HEK293 (cell line): Measurements from ENCODE around the gene FOXE3.
A peak's percentile ranks its signal among the peaks of the same experiment; 100 is the strongest.

ENCODE experiments used
- CTCF ChIP-seq: fragments of 450-650 bp; formaldehyde crosslinking; IDR thresholded peaks from 2 replicates; pipeline ENCODE4 v1.5.1; 2016; ENCODE audit warnings: missing biosample characterization, missing genetic modification characterization
- GFI1B ChIP-seq: fragments of 450-650 bp; formaldehyde crosslinking; IDR thresholded peaks from 2 replicates; pipeline ENCODE4 v1.5.1; 2016; ENCODE audit warnings: missing biosample characterization, missing genetic modification characterization
- IKZF3 ChIP-seq: fragments of 450-650 bp; IDR thresholded peaks from 2 replicates; pipeline ENCODE4 v1.5.0; 2018; ENCODE audit warnings: missing biosample characterization, mild to moderate bottlenecking, missing genetic modification characterization, moderate library complexity
- SP2 ChIP-seq: fragments of 450-650 bp; formaldehyde crosslinking; IDR thresholded peaks from 2 replicates; pipeline ENCODE4 v1.5.1; 2016; ENCODE audit warnings: missing biosample characterization, missing genetic modification characterization
- TRIM28 ChIP-seq: IDR thresholded peaks from 2 replicates; pipeline ENCODE4 v1.6.1; 2011; ENCODE audit warnings: low read length, control low read depth, borderline replicate concordance
- ZBTB44 ChIP-seq: fragments of 450-650 bp; IDR thresholded peaks from 2 replicates; pipeline ENCODE4 v1.5.1; 2018; ENCODE audit warnings: missing biosample characterization, mild to moderate bottlenecking, missing genetic modification characterization
- ZBTB49 ChIP-seq: fragments of 450-650 bp; formaldehyde crosslinking; IDR thresholded peaks from 2 replicates; pipeline ENCODE4 v1.5.1; 2016; ENCODE audit warnings: missing biosample characterization, missing genetic modification characterization, low read depth
- ZBTB8A ChIP-seq: fragments of 450-650 bp; formaldehyde crosslinking; IDR thresholded peaks from 2 replicates; pipeline ENCODE4 v1.5.1; 2016; ENCODE audit warnings: missing biosample characterization, missing genetic modification characterization
- ZFP41 ChIP-seq: fragments of 450-650 bp; formaldehyde crosslinking; IDR thresholded peaks from 2 replicates; pipeline ENCODE4 v1.5.1; 2016; ENCODE audit warnings: missing biosample characterization, missing genetic modification characterization, borderline replicate concordance
- ZNF114 ChIP-seq: fragments of 450-650 bp; formaldehyde crosslinking; IDR thresholded peaks from 2 replicates; pipeline ENCODE4 v1.5.0; 2017; ENCODE audit warnings: missing biosample characterization, missing genetic modification characterization
- ZNF140 ChIP-seq: fragments of 450-650 bp; formaldehyde crosslinking; IDR thresholded peaks from 2 replicates; pipeline ENCODE4 v1.5.1; 2016; ENCODE audit warnings: missing biosample characterization, missing genetic modification characterization
- ZNF157 ChIP-seq: fragments of 450-650 bp; formaldehyde crosslinking; IDR thresholded peaks from 2 replicates; pipeline ENCODE4 v1.5.1; 2016; ENCODE audit warnings: missing biosample characterization, missing genetic modification characterization
- ZNF214 ChIP-seq: fragments of 450-650 bp; formaldehyde crosslinking; IDR thresholded peaks from 2 replicates; pipeline ENCODE4 v1.5.1; 2017; ENCODE audit warnings: missing biosample characterization, mild to moderate bottlenecking, missing genetic modification characterization, borderline replicate concordance
- ZNF510 ChIP-seq: fragments of 450-650 bp; formaldehyde crosslinking; IDR thresholded peaks from 2 replicates; pipeline ENCODE4 v1.5.1; 2018; ENCODE audit warnings: mild to moderate bottlenecking, missing genetic modification characterization, missing biosample characterization; ENCODE audit not compliant: insufficient replicate concordance
- ZNF600 ChIP-seq: fragments of 450-650 bp; formaldehyde crosslinking; IDR thresholded peaks from 2 replicates; pipeline ENCODE4 v1.5.1; 2016; ENCODE audit warnings: missing biosample characterization, missing genetic modification characterization
- ZNF621 ChIP-seq: fragments of 450-650 bp; formaldehyde crosslinking; IDR thresholded peaks from 2 replicates; pipeline ENCODE4 v1.5.1; 2017; ENCODE audit warnings: missing biosample characterization, missing genetic modification characterization
- ZNF629 ChIP-seq: fragments of 450-650 bp; formaldehyde crosslinking; IDR thresholded peaks from 2 replicates; pipeline ENCODE4 v1.5.1; 2017; ENCODE audit warnings: missing biosample characterization, missing genetic modification characterization
- ZNF660 ChIP-seq: fragments of 450-650 bp; IDR thresholded peaks from 2 replicates; pipeline ENCODE4 v1.5.1; 2018; ENCODE audit warnings: missing biosample characterization, mild to moderate bottlenecking, missing genetic modification characterization
- ZNF692 ChIP-seq: fragments of 450-650 bp; formaldehyde crosslinking; IDR thresholded peaks from 2 replicates; pipeline ENCODE4 v1.5.1; 2016; ENCODE audit warnings: missing biosample characterization, missing genetic modification characterization
- ZSCAN23 ChIP-seq: fragments of 450-650 bp; formaldehyde crosslinking; IDR thresholded peaks from 2 replicates; pipeline ENCODE4 v1.5.1; 2016; ENCODE audit warnings: missing biosample characterization, missing genetic modification characterization
- TF ChIP-seq, protein P1 (sequence below): fragments of 450-650 bp; formaldehyde crosslinking; IDR thresholded peaks from 2 replicates; pipeline ENCODE4 v1.5.1; 2016; ENCODE audit warnings: missing biosample characterization, missing genetic modification characterization

Gene FOXE3

GRCh38 chr1:47424336-47424982 lies 8.4 kb downstream of the FOXE3 start (continued):
- TF ChIP-seq ZNF692 = peak; percentile 41; the same call in 1 of the 2 replicates
- no peak for TF ChIP-seq ZNF114 (tag by site-specific recombination)
- TF ChIP-seq ZBTB49 (tag by site-specific recombination) = no peak
- no peak for TF ChIP-seq ZNF629
- TF ChIP-seq ZNF140 = no peak
- 0 out of 2 replicates have a peak, but pooled peaks have one; percentile 9 for TF ChIP-seq ZBTB44 (tag by site-specific recombination)
- no peak for TF ChIP-seq TRIM28
- TF ChIP-seq ZNF214 (tag by site-specific recombination) = no peak
- TF ChIP-seq ZFP41 (tag by site-specific recombination) = no peak
- peak; percentile 28; the same call in 1 of the 2 replicates for TF ChIP-seq SP2 (tag by site-specific recombination)
- TF ChIP-seq ZNF157 (tag by site-specific recombination) = no peak
- TF ChIP-seq ZNF660 (tag by site-specific recombination) = 0 out of 2 replicates have a peak, but pooled peaks have one; percentile 82
- TF ChIP-seq CTCF (tag by site-specific recombination) = peak; percentile 95
- TF ChIP-seq ZNF621 = no peak
- TF ChIP-seq IKZF3 (tag by site-specific recombination) = peak; percentile 82
- TF ChIP-seq, protein P1, sequence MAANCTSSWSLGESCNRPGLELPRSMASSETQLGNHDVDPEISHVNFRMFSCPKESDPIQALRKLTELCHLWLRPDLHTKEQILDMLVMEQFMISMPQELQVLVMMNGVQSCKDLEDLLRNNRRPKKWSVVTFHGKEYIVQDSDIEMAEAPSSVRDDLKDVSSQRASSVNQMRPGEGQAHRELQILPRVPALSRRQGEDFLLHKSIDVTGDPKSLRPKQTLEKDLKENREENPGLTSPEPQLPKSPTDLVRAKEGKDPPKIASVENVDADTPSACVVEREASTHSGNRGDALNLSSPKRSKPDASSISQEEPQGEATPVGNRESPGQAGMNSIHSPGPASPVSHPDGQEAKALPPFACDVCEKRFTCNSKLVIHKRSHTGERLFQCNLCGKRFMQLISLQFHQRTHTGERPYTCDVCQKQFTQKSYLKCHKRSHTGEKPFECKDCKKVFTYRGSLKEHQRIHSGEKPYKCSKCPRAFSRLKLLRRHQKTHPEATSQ (tag by site-specific recombination) = no peak
- no peak for TF ChIP-seq ZNF510 (tag by site-specific recombination)
- TF ChIP-seq ZBTB8A = peak; percentile 44; the same call in 1 of the 2 replicates
- TF ChIP-seq GFI1B (tag by site-specific recombination) = 0 out of 2 replicates have a peak, but pooled peaks have one; percentile 53
- TF ChIP-seq ZNF600 (tag by site-specific recombination) = no peak
- 0 out of 2 replicates have a peak, but pooled peaks have one; percentile 31 for TF ChIP-seq ZSCAN23 (tag by site-specific recombination)
